Neural progenitor cell (in vitro differentiated cells): ENCODE data around the gene GTF3C4. TPM values are rescaled to one million over a fixed set of nuclear protein-coding genes. Genes with fewer than 3 reads are reported as not detected.
A peak's percentile ranks its signal among the peaks of the same experiment; 100 is the strongest.

Experiments
- DNase-seq: peaks from one replicate; pipeline ENCODE4 v3.0.0-alpha.2; 2016; ENCODE audit warnings: low spot score
- H2AFZ ChIP-seq: fragments of 200-600 bp; sonication (generic); replicated peaks from 2 replicates; pipeline ENCODE4 v1.6.1; 2016; ENCODE audit warnings: antibody characterized with exemption
- H3F3A ChIP-seq: fragments of 200-600 bp; sonication (generic); 2 replicates; pipeline ENCODE4 v1.6.1; 2016; ENCODE audit warnings: antibody characterized with exemption, low read depth
- H3K27ac ChIP-seq: fragments of 200-600 bp; sonication (generic); 2 replicates; pipeline ENCODE4 v1.5.1; 2016; ENCODE audit warnings: mild to moderate bottlenecking
- H3K27me3 ChIP-seq: fragments of 200-600 bp; sonication (generic); 2 replicates; pipeline ENCODE4 v1.6.1; 2016; ENCODE audit warnings: mild to moderate bottlenecking, moderate library complexity
- H3K36me3 ChIP-seq: fragments of 200-600 bp; sonication (generic); 2 replicates; pipeline ENCODE4 v1.5.1; 2016
- H3K4me1 ChIP-seq: fragments of 200-600 bp; sonication (generic); 2 replicates; pipeline ENCODE4 v1.6.1; 2016; ENCODE audit warnings: mixed run types
- H3K4me2 ChIP-seq: fragments of 200-600 bp; sonication (generic); 2 replicates; pipeline ENCODE4 v1.6.1; 2016
- H3K4me3 ChIP-seq: fragments of 200-600 bp; sonication (generic); 2 replicates; pipeline ENCODE4 v1.5.1; 2016
- H3K79me2 ChIP-seq: fragments of 200-600 bp; sonication (generic); 2 replicates; pipeline ENCODE4 v1.6.1; 2016; ENCODE audit warnings: low read depth
- H3K9ac ChIP-seq: fragments of 200-600 bp; sonication (generic); 2 replicates; pipeline ENCODE4 v1.6.1; 2016
- H3K9me3 ChIP-seq: fragments of 200-600 bp; sonication (generic); 2 replicates; pipeline ENCODE4 v1.5.1; 2016; ENCODE audit warnings: low read depth
- H4K20me1 ChIP-seq: fragments of 200-600 bp; sonication (generic); 2 replicates; pipeline ENCODE4 v1.6.1; 2016; ENCODE audit warnings: low read depth
- H3K27ac Mint-ChIP-seq: 3 replicates; pipeline ENCODE4 v1.8.0; 2021; ENCODE audit warnings: mixed read lengths
- H3K27me3 Mint-ChIP-seq: 2 replicates; pipeline ENCODE4 v1.8.0; 2022; ENCODE audit warnings: low read depth, mild to moderate bottlenecking, inconsistent platforms, moderate library complexity, mixed read lengths; ENCODE audit not compliant: insufficient read depth
- H3K36me3 Mint-ChIP-seq: 3 replicates; pipeline ENCODE4 v1.8.0; 2021; ENCODE audit warnings: mixed read lengths
- H3K4me1 Mint-ChIP-seq: 3 replicates; pipeline ENCODE4 v1.8.0; 2021; ENCODE audit warnings: mixed read lengths
- H3K4me3 Mint-ChIP-seq: 3 replicates; pipeline ENCODE4 v1.8.0; 2021; ENCODE audit warnings: mild to moderate bottlenecking, moderate library complexity, mixed read lengths
- H3K9me3 Mint-ChIP-seq: 3 replicates; pipeline ENCODE4 v1.8.0; 2020; ENCODE audit warnings: mixed read lengths
- EZH2 ChIP-seq: fragments of 200-600 bp; sonication (generic); IDR thresholded peaks from 2 replicates; pipeline ENCODE4 v1.6.1; 2017; ENCODE audit warnings: antibody characterized with exemption, mild to moderate bottlenecking, moderate library complexity
- EZH2phosphoT487 ChIP-seq: fragments of 200-600 bp; sonication (generic); IDR thresholded peaks from 2 replicates; pipeline ENCODE4 v1.6.1; 2017; ENCODE audit warnings: antibody characterized with exemption
- total RNA-seq: library from RNA; depleted of rRNA; stranded (reverse); fragments of >200 nt; gene quantifications from 2 replicates; pipeline ENCODE4 v1.2.3, GENCODE V29; 2015; ENCODE audit warnings: low replicate concordance
- TF ChIP-seq, protein P1 (sequence below): fragments of 200-600 bp; sonication (generic); IDR thresholded peaks from 2 replicates; pipeline ENCODE4 v1.5.1; 2017; ENCODE audit warnings: antibody characterized with exemption, mild to moderate bottlenecking

Gene GTF3C4
- total RNA-seq, 1 donor from 2014 or later = 31.4 TPM

DNA sequence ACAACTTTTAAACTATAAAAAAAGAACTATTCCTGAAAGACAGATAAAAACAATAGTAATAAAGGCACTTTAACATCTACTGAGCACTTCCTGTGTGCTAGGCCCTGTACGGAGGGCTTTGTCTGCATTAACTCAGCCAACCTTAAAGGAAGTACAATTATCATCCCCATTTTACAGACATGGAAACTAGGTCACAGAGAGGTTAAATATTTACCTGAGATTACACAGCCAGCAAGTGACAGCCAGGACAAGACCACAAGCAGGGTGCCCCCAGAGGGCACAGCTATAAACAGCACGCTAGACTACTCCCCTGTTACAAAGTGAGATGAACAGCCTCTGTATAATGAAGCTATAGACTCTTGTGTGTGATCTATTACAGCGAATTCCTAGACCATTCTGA, 26.0 kb upstream of the GTF3C4 start:
- Mint-ChIP-seq H3K27me3 (no peaks in the 10 kb centered on the region), H3K4me3 (no peak overlapping the region), H3K9me3 (no peaks in the 10 kb centered on the region), H3K36me3 (peaks cover 34% of the 10 kb centered on the region), H3K27ac (no peak overlapping the region), H3K4me1 (no peaks in the 10 kb centered on the region)
- H3K79me2 ChIP-seq = no peaks in the 10 kb centered on the region
- H2AFZ ChIP-seq = no peak overlapping the region
- H3K9ac ChIP-seq = no peak overlapping the region
- H3K4me2 ChIP-seq = no peak overlapping the region
- H3F3A ChIP-seq = no peaks in the 10 kb centered on the region
- H3K27me3 ChIP-seq = no peaks in the 10 kb centered on the region
- TF ChIP-seq EZH2phosphoT487 = no peak
- TF ChIP-seq, protein P1, sequence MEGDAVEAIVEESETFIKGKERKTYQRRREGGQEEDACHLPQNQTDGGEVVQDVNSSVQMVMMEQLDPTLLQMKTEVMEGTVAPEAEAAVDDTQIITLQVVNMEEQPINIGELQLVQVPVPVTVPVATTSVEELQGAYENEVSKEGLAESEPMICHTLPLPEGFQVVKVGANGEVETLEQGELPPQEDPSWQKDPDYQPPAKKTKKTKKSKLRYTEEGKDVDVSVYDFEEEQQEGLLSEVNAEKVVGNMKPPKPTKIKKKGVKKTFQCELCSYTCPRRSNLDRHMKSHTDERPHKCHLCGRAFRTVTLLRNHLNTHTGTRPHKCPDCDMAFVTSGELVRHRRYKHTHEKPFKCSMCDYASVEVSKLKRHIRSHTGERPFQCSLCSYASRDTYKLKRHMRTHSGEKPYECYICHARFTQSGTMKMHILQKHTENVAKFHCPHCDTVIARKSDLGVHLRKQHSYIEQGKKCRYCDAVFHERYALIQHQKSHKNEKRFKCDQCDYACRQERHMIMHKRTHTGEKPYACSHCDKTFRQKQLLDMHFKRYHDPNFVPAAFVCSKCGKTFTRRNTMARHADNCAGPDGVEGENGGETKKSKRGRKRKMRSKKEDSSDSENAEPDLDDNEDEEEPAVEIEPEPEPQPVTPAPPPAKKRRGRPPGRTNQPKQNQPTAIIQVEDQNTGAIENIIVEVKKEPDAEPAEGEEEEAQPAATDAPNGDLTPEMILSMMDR = peak; percentile 41
- no peaks in the 10 kb centered on the region for H3K9me3 ChIP-seq
- no peaks in the 10 kb centered on the region for H3K36me3 ChIP-seq
- DNase-seq = peak; percentile 38
- H4K20me1 ChIP-seq = no peaks in the 10 kb centered on the region
- H3K4me3 ChIP-seq = no peak overlapping the region
- H3K4me1 ChIP-seq = no peaks in the 10 kb centered on the region
- H3K27ac ChIP-seq = no peak overlapping the region

DNA sequence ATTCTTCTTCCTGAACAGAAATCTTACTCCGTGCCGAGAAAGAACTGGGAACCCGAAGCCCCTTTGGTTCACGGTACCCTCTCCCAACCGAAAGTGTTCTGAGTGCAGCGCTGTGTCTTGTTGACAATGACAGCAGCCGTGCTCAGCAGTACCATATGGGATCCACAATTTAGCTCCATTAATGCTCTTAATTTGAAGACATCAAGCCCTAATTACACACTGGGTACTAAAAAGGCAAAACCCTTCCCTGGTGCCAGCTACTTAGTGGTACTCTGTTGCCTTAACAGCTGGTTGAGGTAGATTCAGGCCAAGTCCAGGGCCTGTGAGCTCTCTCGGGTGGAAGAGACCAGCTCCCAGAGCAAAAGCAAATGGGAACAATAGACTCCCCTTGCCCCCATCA, 25.0 kb upstream of the GTF3C4 start:
- H3K27me3 ChIP-seq = no peaks in the 10 kb centered on the region
- no peaks in the 10 kb centered on the region for H3K79me2 ChIP-seq
- no peaks in the 10 kb centered on the region for H3K4me1 ChIP-seq
- TF ChIP-seq, protein P1 = no peak
- TF ChIP-seq EZH2phosphoT487 (no peak), EZH2 (no peak)
- Mint-ChIP-seq H3K27me3 (no peaks in the 10 kb centered on the region), H3K9me3 (no peaks in the 10 kb centered on the region), H3K36me3 (peaks cover 34% of the 10 kb centered on the region), H3K4me3 (no peak overlapping the region), H3K4me1 (peaks cover 3% of the 10 kb centered on the region), H3K27ac (no peak overlapping the region)
- H3F3A ChIP-seq = no peaks in the 10 kb centered on the region
- no peak overlapping the region for H3K9ac ChIP-seq
- H3K27ac ChIP-seq = no peak overlapping the region
- H3K4me2 ChIP-seq = no peak overlapping the region
- H3K4me3 ChIP-seq = no peak overlapping the region
- no peak for DNase-seq
- H3K9me3 ChIP-seq = no peaks in the 10 kb centered on the region
- H4K20me1 ChIP-seq = no peaks in the 10 kb centered on the region
- no peak overlapping the region for H2AFZ ChIP-seq
- H3K36me3 ChIP-seq = no peaks in the 10 kb centered on the region

DNA sequence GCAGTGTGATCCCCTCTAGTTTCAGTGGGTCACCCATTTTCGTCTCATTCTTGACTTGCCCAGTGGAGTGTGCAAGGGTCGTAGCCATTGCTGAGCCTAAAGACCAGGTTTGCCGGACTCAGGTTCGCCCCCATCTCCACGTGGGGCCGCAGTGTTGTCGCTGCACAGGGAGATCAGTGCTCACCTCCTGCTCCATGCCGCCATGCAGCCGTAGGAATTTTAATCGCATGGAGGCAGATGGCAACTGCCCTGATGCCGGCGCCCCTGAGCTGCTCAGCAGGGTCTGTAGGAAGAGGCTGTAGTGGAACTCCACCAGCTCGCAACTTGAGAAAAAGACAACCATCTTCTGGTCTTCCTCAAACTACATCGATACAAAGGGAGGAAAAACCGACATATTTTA, 24.6 kb upstream of the GTF3C4 start:
- TF ChIP-seq EZH2phosphoT487 = no peak
- no peak for TF ChIP-seq EZH2
- TF ChIP-seq, protein P1 = no peak
- no peaks in the 10 kb centered on the region for H3F3A ChIP-seq
- H2AFZ ChIP-seq = no peak overlapping the region
- no peaks in the 10 kb centered on the region for H3K9me3 ChIP-seq
- DNase-seq = no peak
- no peak overlapping the region for H3K9ac ChIP-seq
- H3K4me1 Mint-ChIP-seq = peaks cover 3% of the 10 kb centered on the region
- H3K27me3 Mint-ChIP-seq = no peaks in the 10 kb centered on the region
- no peaks in the 10 kb centered on the region for H3K4me1 ChIP-seq
- no peaks in the 10 kb centered on the region for H3K9me3 Mint-ChIP-seq
- no peak overlapping the region for H3K27ac Mint-ChIP-seq
- H3K4me2 ChIP-seq = no peak overlapping the region
- H3K27me3 ChIP-seq = no peaks in the 10 kb centered on the region
- H3K4me3 ChIP-seq = no peak overlapping the region
- H3K36me3 Mint-ChIP-seq = peaks cover 34% of the 10 kb centered on the region
- H3K27ac ChIP-seq = no peak overlapping the region
- H3K36me3 ChIP-seq = no peaks in the 10 kb centered on the region
- no peak overlapping the region for H3K4me3 Mint-ChIP-seq
- no peaks in the 10 kb centered on the region for H3K79me2 ChIP-seq
- H4K20me1 ChIP-seq = no peaks in the 10 kb centered on the region

- Mint-ChIP-seq H3K36me3 (peaks cover 34% of the 10 kb centered on the region), H3K27me3 (no peaks in the 10 kb centered on the region), H3K4me3 (no peak overlapping the region), H3K4me1 (peaks cover 3% of the 10 kb centered on the region), H3K9me3 (no peaks in the 10 kb centered on the region), H3K27ac (no peak overlapping the region)
- no peaks in the 10 kb centered on the region for H3K27me3 ChIP-seq
- no peak overlapping the region for H3K9ac ChIP-seq
- no peak overlapping the region for H2AFZ ChIP-seq
- H3F3A ChIP-seq = no peaks in the 10 kb centered on the region
- no peaks in the 10 kb centered on the region for H3K79me2 ChIP-seq
- no peak overlapping the region for H3K4me2 ChIP-seq
- no peaks in the 10 kb centered on the region for H4K20me1 ChIP-seq
- no peaks in the 10 kb centered on the region for H3K9me3 ChIP-seq
- no peak overlapping the region for H3K4me3 ChIP-seq
- no peaks in the 10 kb centered on the region for H3K4me1 ChIP-seq
- TF ChIP-seq EZH2 = no peak
- TF ChIP-seq EZH2phosphoT487 = no peak
- TF ChIP-seq, protein P1 = no peak
- no peaks in the 10 kb centered on the region for H3K36me3 ChIP-seq
- H3K27ac ChIP-seq = no peak overlapping the region
- no peak for DNase-seq
Observed at GRCh38 chr9:132646726-132647125, 23.5 kb upstream of the GTF3C4 start.
